ENCODE data around the gene TGDS.

TGDS gene

GRCh38 chr13:94552095-94552494 is 43.9 kb downstream of the TGDS start:
- no peak for TF ChIP-seq CTCF (conservative IDR thresholded peaks at IDR 0.05; ENCODE audit: low read depth, low read length)
- H3K4me3 ChIP-seq (ENCODE audit: low read length) = no peak overlapping the region
- no peak for DNase-seq (ENCODE audit: low read depth)

GRCh38 chr13:94550062-94550738 is 45.8 kb downstream of the TGDS start:
- H3K4me3 ChIP-seq (ENCODE audit: low read length) = peak overlapping the region; percentile 74
- TF ChIP-seq CTCF (conservative IDR thresholded peaks at IDR 0.05; ENCODE audit: low read depth, low read length) = no peak
- DNase-seq (ENCODE audit: low read depth) = no peak

GRCh38 chr13:94549232-94550061 is 46.5 kb downstream of the TGDS start:
- DNase-seq (ENCODE audit: low read depth) = peak; percentile 58
- no peak for TF ChIP-seq CTCF (conservative IDR thresholded peaks at IDR 0.05; ENCODE audit: low read depth, low read length)
- peak overlapping the region; percentile 74 for H3K4me3 ChIP-seq (ENCODE audit: low read length)

GRCh38 chr13:94548821-94549231 is 47.1 kb downstream of the TGDS start:
- peak overlapping the region; percentile 74 for H3K4me3 ChIP-seq (ENCODE audit: low read length)
- no peak for DNase-seq (ENCODE audit: low read depth)

GRCh38 chr13:94548382-94548781 is 47.6 kb downstream of the TGDS start:
- DNase-seq (ENCODE audit: low read depth) = no peak
- no peak for TF ChIP-seq CTCF (conservative IDR thresholded peaks at IDR 0.05; ENCODE audit: low read depth, low read length)

More at GRCh38 chr13:94548821-94549231, 47.1 kb downstream of the TGDS start:
- peak; percentile 18 for TF ChIP-seq CTCF (conservative IDR thresholded peaks at IDR 0.05; ENCODE audit: low read depth, low read length)

GRCh38 chr13:94546061-94546839 is 49.7 kb downstream of the TGDS start:
- DNase-seq (ENCODE audit: low read depth) = no peak
- TF ChIP-seq CTCF (conservative IDR thresholded peaks at IDR 0.05; ENCODE audit: low read depth, low read length) = no peak
- no peak overlapping the region for H3K4me3 ChIP-seq (ENCODE audit: low read length)

More at GRCh38 chr13:94548382-94548781, 47.6 kb downstream of the TGDS start:
- peak overlapping the region; percentile 74 for H3K4me3 ChIP-seq (ENCODE audit: low read length)

Data from retinal pigment epithelial cell (primary cell).